Measurements from ENCODE around the gene CBFA2T3.

The CBFA2T3 gene

DNA sequence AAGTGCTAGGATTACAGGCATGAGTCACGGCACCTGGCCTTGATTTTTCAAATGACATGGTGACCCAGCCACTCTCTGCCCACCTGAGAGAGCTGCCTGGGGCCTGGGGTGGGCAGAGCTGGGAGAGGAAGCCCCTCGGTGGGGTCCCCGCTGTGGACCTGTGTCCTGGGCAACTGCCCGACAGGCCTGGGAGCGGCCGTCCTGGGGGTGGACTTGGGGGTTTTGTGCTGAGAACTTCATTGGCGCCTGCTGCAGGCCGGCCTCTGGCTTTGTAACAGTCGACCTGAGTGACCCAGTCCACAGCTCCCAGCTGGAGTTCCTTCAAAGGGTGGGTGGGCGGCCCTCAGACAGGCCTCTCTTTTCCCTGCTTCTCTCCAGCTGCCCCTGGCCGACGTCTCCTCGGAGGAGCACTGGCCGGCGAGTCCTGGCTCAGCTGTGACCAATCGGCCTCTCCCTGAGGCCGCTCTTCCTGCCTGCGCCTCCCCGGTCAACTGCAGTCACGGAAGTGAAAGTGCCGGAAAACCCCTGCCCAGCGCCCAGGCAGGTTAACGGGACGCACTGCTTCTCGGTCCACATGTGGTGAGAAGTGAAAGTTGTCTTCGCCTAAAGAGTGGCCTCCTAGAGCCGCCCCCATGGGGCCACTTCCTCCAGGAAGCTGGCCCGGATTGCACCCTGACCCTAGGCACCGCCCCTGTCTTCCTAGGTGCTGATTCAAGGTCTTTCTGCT is 5.5 kb downstream of the CBFA2T3 start:
- no peak overlapping the region for H3K4me3 ChIP-seq (ENCODE audit: low read depth, low read length)
- no peak overlapping the region for H3K9ac ChIP-seq
- H3K27me3 ChIP-seq (ENCODE audit: control insufficient read depth, insufficient read depth, low read length), result no peaks in the 10 kb centered on the region
- no peak for TF ChIP-seq CTCF (IDR thresholded peaks at IDR 0.05)
- H3K4me2 ChIP-seq (ENCODE audit: low read length), result no peak overlapping the region
- H3K79me2 ChIP-seq, result no peaks in the 10 kb centered on the region
- no peaks in the 10 kb centered on the region for H3K4me1 ChIP-seq
- no peak overlapping the region for H3K27ac ChIP-seq
- no peak overlapping the region for H2AFZ ChIP-seq
- no peaks in the 10 kb centered on the region for H3K9me3 ChIP-seq (ENCODE audit: control insufficient read depth, low read length)
- H3K36me3 ChIP-seq (ENCODE audit: control insufficient read depth, insufficient read depth, low read length), result no peaks in the 10 kb centered on the region

GRCh38 chr16:88970539-88971065 is 6.4 kb downstream of the CBFA2T3 start:
- H3K79me2 ChIP-seq, result no peaks in the 10 kb centered on the region
- no peaks in the 10 kb centered on the region for H3K27me3 ChIP-seq (ENCODE audit: control insufficient read depth, insufficient read depth, low read length)
- H3K4me1 ChIP-seq, result no peaks in the 10 kb centered on the region
- no peak overlapping the region for H3K4me3 ChIP-seq (ENCODE audit: low read depth, low read length)
- H3K9me3 ChIP-seq (ENCODE audit: control insufficient read depth, low read length), result no peaks in the 10 kb centered on the region
- H3K4me2 ChIP-seq (ENCODE audit: low read length), result no peak overlapping the region
- no peak overlapping the region for H2AFZ ChIP-seq
- H3K36me3 ChIP-seq (ENCODE audit: control insufficient read depth, insufficient read depth, low read length), result no peaks in the 10 kb centered on the region
- no peak for TF ChIP-seq CTCF (IDR thresholded peaks at IDR 0.05)
- no peak overlapping the region for H3K9ac ChIP-seq
- no peak overlapping the region for H3K27ac ChIP-seq

DNA sequence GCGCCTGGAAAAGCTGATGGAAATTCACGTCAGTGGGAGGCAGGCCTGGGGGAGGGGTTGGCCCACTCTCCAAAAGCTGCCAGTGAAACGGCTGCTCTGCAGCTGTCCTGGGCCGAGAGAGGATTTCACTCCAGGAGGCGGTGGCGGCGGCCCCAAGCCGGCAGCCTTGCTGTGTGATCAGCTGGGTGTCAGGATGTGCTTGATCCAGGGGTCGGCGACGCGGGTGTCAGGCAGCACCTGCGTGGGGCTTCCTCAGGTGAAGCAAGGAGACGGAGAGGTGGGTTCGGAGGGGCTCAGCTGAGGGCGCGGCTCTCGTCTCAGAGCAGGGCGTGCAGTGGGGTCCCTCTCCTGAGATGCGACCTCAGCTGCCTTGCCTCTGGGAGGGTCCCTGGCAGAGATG is 7.0 kb downstream of the CBFA2T3 start:
- no peak for TF ChIP-seq CTCF (IDR thresholded peaks at IDR 0.05)
- H3K36me3 ChIP-seq (ENCODE audit: control insufficient read depth, insufficient read depth, low read length), result no peaks in the 10 kb centered on the region
- no peak overlapping the region for H2AFZ ChIP-seq
- H3K9me3 ChIP-seq (ENCODE audit: control insufficient read depth, low read length), result no peaks in the 10 kb centered on the region
- no peak overlapping the region for H3K27ac ChIP-seq
- H3K4me2 ChIP-seq (ENCODE audit: low read length), result no peak overlapping the region
- H3K4me1 ChIP-seq, result no peaks in the 10 kb centered on the region
- H3K79me2 ChIP-seq, result no peaks in the 10 kb centered on the region
- H3K9ac ChIP-seq, result no peak overlapping the region
- H3K4me3 ChIP-seq (ENCODE audit: low read depth, low read length), result no peak overlapping the region
- H3K27me3 ChIP-seq (ENCODE audit: control insufficient read depth, insufficient read depth, low read length), result no peaks in the 10 kb centered on the region

DNA sequence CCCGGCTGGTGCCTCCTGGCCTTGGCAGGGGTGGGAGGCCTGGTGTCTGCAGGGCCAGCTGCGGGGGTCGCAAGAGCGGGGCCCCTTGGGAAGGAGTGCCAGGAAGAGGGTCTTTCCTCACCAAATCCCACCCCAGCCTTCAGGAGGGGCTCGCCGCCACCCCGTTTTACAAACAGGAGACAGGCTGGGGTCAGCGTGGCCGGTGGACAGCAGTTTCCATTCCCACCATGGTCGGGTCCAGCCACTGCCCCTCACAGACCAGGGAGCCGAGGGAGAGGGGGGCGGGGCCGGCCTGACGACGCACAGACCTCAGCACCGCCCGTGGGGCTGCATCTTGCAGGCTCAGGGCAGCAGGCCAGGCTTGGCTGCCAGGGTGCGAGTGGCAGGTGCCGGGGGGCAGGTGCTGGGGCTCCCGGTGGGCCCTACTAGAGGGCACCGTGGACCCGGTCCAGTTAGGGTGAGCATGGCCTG is 7.6 kb downstream of the CBFA2T3 start:
- Histone ChIP-seq H3K4me3 (ENCODE audit: low read depth, low read length) (no peak overlapping the region), H3K9me3 (ENCODE audit: control insufficient read depth, low read length) (no peaks in the 10 kb centered on the region), H3K27me3 (ENCODE audit: control insufficient read depth, insufficient read depth, low read length) (no peaks in the 10 kb centered on the region), H2AFZ (no peak overlapping the region), H3K27ac (no peak overlapping the region), H3K4me1 (no peaks in the 10 kb centered on the region), H3K4me2 (ENCODE audit: low read length) (no peak overlapping the region), H3K9ac (no peak overlapping the region), H3K79me2 (no peaks in the 10 kb centered on the region), H3K36me3 (ENCODE audit: control insufficient read depth, insufficient read depth, low read length) (no peaks in the 10 kb centered on the region)
- TF ChIP-seq CTCF (IDR thresholded peaks at IDR 0.05), result no peak

Data from parathyroid adenoma (tissue), 2 donors.